GM18907 (cell line): ENCODE results near the gene SSX4B.
"Not testable (repeated sequence)": the region's sequence is repeated elsewhere in the genome, so short reads cannot be mapped to it uniquely, and the experiment has no call there.

Experiments used
- ATAC-seq: cut with Tn5 transposase; IDR thresholded peaks from one replicate; pipeline ENCODE4 v1.9.1; 2021; ENCODE audit warnings: mild to moderate bottlenecking, moderate library complexity; ENCODE audit not compliant: unreplicated experiment

SSX4B gene

DNA sequence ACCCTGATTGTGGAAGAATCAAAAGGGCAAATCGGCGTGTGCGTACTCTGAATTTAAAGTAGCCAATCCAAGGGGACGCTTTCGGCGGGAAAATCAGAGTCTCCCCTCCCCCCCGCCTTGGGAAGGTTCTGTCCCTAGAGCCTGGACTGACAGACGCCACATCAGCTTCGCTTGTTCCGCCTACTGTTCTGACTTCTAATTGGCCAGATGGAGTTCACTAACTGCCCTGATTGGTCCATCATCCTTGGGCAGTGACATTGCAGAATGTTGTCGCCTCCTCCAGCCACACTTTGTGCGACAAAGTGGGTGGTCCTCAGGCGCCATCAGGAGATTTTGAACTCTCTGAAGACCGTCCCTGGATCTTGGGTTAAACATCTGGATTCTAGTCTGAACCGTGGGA, at the start of gene SSX4B:
SSX4B (minus strand) TSS at position 101 of the 400 bp plus-strand sequence. CDS start 588 bp downstream, outside the sequence.
- ATAC-seq = not testable (repeated sequence)

- no peak for ATAC-seq
Observed at GRCh38 chrX:48460606-48461005, 48.8 kb upstream of the SSX4B start.

GRCh38 chrX:48460031-48460430, 48.3 kb upstream of the SSX4B start:
- no peak for ATAC-seq

DNA sequence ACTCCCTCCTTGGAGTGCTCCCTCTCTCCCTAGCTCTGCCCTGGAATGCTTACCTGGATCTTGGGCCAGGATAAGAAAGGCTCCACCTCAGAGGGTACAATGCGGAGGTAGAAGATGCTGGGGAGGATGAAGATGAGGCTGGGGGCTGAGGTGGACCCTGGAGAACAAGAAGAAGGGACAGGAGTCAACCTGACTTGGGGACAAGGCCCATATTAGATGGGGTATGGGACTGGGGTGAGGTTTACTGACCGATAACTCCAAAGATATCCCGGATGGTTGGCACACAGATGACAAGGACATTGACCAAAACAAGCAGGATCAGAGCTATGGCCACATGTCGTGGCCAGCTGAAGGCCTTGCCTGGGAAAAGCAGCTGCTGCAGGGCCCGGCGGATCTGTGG, 47.7 kb upstream of the SSX4B start:
- ATAC-seq = no peak

- ATAC-seq = no peak
Observed at GRCh38 chrX:48458711-48459110, 47.0 kb upstream of the SSX4B start.

DNA sequence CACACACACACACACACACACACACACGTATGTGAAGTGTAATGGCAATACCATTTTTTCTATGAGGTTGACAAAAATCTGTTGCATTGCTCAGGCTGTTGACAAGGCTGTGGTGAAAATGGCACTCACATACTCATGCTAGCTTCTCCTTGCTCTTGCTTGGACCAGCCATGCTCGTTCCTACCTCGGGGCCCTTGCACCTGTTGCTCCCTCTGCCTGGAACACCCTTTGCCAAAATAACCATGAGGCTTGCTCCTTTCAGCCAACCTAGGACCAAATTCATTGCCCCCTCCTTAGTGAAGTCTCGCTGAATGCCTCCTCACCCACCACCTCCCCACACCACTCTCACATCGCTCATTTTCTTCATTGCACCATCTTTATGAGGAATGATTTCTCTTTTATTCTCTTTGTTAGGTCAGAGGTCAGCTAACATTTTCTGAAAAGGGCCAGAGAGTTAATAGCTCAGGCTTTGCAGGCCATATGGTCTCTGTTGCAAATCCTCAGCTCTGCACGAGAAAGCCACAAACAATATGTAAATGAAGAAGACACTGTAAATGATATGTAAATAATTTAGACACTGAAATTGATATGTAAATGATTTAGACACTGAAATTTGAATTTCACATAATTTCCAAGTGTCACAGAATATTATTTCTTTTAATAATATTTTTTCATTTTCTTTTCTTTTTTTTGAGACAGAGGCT, 45.0 kb upstream of the SSX4B start:
- no peak for ATAC-seq

- no peak for ATAC-seq
Observed at GRCh38 chrX:48451708-48452107, 39.9 kb upstream of the SSX4B start.

DNA sequence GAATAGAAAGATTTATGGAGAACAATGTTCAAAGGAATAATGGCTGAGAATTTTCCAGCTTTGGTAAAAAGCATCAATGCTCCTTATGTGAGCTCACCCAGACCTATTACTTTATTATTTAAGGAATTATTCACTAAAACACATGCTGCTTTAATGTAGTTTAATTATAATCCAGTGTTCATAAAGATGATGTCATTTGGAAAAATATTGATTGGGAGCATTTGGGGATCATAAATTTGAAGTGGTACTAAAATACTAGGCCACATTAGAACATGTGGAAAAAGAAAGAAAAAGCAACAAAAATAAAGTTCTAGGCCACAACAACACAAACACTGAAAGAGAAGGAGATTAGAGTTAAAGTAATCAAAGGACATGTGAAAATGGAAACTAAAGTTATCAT, 38.3 kb upstream of the SSX4B start:
- no peak for ATAC-seq

DNA sequence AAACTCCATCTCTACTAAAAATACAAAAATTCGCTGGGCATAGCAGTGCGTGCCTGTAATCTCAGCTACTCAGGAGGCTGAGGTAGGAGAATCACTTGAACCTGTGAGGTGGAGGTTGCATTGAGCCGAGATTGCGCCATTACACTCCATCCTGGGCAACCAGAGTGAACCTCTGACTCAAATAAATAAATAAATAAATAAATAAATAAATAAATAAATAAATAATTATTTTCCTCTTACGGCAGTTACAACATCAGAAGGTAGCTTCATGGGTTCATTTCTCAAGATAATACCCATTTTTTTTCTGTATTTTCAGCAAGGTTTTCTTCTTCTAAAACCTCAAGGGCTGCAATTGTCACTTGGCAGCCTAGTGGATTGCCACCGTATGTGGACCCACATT, 35.4 kb upstream of the SSX4B start:
- ATAC-seq = not testable (repeated sequence)

GRCh38 chrX:48433713-48434112, 22.0 kb upstream of the SSX4B start:
- ATAC-seq = not testable (repeated sequence)

DNA sequence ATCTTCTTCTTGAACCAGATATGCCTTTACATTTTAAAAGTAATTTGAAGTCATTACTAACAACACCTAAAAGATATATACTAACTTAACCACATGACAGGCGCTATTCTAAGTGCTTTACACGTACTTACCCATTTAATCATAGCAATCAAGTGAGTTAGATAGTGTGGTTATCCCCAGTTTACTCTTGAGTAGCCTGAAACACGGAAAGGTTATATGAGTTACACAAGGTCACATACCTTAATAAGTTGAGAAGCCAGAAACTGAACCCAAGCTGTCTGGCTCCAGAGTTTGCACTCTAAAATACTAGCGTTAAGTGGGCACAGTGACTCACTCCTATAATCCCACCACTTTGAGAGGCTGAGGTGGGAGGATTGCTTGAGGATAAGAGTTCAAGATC, 18.4 kb upstream of the SSX4B start:
- not testable (repeated sequence) for ATAC-seq

GRCh38 chrX:48429606-48430005, 17.8 kb upstream of the SSX4B start:
- ATAC-seq = not testable (repeated sequence)

- not testable (repeated sequence) for ATAC-seq
Observed at GRCh38 chrX:48427027-48427716, 15.4 kb upstream of the SSX4B start.

- ATAC-seq = not testable (repeated sequence)
Observed at GRCh38 chrX:48397825-48398224, 13.9 kb downstream of the SSX4B start.

GRCh38 chrX:48396931-48397330, 14.8 kb downstream of the SSX4B start:
- not testable (repeated sequence) for ATAC-seq

DNA sequence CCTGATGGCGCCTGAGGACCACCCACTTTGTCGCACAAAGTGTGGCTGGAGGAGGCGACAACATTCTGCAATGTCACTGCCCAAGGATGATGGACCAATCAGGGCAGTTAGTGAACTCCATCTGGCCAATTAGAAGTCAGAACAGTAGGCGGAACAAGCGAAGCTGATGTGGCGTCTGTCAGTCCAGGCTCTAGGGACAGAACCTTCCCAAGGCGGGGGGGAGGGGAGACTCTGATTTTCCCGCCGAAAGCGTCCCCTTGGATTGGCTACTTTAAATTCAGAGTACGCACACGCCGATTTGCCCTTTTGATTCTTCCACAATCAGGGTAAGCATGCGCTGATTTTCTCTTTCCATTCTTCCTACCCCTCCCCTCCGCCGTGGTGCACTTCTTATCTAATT, 28.5 kb downstream of the SSX4B start, which contains the start of gene SSX4:
SSX4 (plus strand) TSS at position 301 of the 400 bp plus-strand sequence. CDS start 515 bp downstream, outside the sequence.
- not testable (repeated sequence) for ATAC-seq

DNA sequence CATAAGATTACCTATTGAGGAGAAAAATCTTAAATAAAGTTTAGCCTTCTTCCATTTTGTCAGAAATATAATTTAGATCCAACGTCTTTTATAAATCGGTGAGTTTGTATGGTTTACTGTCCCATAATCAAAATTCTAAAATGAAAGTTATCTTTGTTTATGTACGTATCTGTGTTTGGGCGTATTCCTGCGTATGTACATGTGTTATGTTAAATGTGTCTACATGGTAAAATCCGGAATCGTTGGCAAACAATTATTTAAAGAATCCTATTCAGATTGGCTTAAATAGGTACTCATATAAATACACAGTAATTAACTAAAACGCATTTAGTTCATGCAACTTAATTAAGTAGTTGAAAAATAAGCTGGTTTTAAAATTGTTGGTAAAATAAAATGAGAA, 41.4 kb downstream of the SSX4B start:
- ATAC-seq = not testable (repeated sequence)

- not testable (repeated sequence) for ATAC-seq
Observed at GRCh38 chrX:48367717-48368408, 43.9 kb downstream of the SSX4B start.

DNA sequence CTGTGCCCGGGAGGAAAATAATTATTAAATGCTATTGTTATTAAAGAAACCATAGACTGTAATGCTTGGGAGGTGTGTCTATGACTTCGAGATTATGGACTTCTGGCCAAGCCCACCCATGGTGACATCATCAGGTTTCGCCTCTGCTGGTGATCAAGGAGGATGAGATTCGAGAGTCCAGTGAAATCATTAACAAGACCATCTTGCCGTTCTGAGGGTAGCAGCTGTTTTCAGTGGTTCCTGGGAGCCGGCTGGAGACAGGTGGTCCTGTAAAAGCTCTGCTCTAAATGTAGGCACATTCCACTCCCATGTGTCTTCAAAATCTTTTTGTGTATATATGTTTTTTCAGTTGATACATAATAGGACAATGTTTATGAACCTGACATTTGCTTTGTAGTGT, 52.5 kb downstream of the SSX4B start:
- ATAC-seq = not testable (repeated sequence)

DNA sequence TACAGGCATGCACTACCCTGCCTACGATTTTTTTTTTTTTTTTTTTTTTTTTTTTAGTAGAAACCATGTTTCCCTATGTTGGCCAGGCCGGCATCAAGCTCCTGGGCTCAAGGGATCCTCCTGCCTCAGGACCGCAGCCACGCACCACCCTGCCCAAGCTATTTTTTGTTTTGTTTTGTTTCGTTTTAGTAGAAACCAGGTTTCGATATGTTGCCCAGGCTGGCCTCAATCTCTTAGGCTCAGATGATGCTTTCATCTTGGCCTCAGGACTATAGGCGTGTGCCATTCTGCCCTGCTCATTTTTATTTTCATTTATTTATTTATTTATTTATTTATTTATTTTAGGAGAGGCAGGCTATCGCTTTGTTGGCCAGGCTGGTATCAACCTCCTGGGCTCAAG, 54.1 kb downstream of the SSX4B start:
- ATAC-seq = no peak

- ATAC-seq = not testable (repeated sequence)
Observed at GRCh38 chrX:48356315-48357094, 55.3 kb downstream of the SSX4B start, which contains the start of gene SSX3. SSX3 (minus strand) TSS chrX:48356703; CDS start chrX:48355249, 1,454 bp downstream.
